Activated effector memory CD4-positive, alpha-beta T cell treated with anti-CD3 and anti-CD28 coated beads, Interleukin-2, amount 50 U/mL, for 16 hours (primary cell): ENCODE data around the gene PGPEP1.

Source experiments
- DNase-seq: peaks from one replicate; pipeline ENCODE4 v3.0.0-alpha.2; 2020

PGPEP1 gene

GRCh38 chr19:18340190-18340989 lies at the start of gene PGPEP1:
Gene PGPEP1, plus strand, starts transcription at chr19:18340598. Its CDS starts 84 bp downstream, at chr19:18340682.
- peak; percentile 88 for DNase-seq

- peak; percentile 71 for DNase-seq
Observed at GRCh38 chr19:18291019-18291524, 49.3 kb upstream of the PGPEP1 start.

GRCh38 chr19:18291590-18292461 lies 48.6 kb upstream of the PGPEP1 start:
- DNase-seq: peak; percentile 92

GRCh38 chr19:18292462-18292809 lies 48.0 kb upstream of the PGPEP1 start:
- peak; percentile 77 for DNase-seq

- peak; percentile 75 for DNase-seq
Observed at GRCh38 chr19:18292810-18293641, 47.4 kb upstream of the PGPEP1 start.

- DNase-seq: no peak
Observed at GRCh38 chr19:18293642-18294466, 46.5 kb upstream of the PGPEP1 start.

GRCh38 chr19:18294467-18294864 lies 45.9 kb upstream of the PGPEP1 start:
- peak; percentile 97 for DNase-seq

GRCh38 chr19:18295034-18295451 lies 45.4 kb upstream of the PGPEP1 start:
- DNase-seq: peak; percentile 38

- DNase-seq: no peak
Observed at GRCh38 chr19:18297308-18297707, 43.1 kb upstream of the PGPEP1 start.

- DNase-seq: no peak
Observed at GRCh38 chr19:18298601-18299000, 41.8 kb upstream of the PGPEP1 start.

GRCh38 chr19:18299654-18300053 lies 40.7 kb upstream of the PGPEP1 start:
- no peak for DNase-seq

- DNase-seq: no peak
Observed at GRCh38 chr19:18300930-18301717, 39.3 kb upstream of the PGPEP1 start.

- no peak for DNase-seq
Observed at GRCh38 chr19:18301718-18302111, 38.7 kb upstream of the PGPEP1 start.

GRCh38 chr19:18304208-18304457 lies 36.3 kb upstream of the PGPEP1 start:
- no peak for DNase-seq

GRCh38 chr19:18304458-18305310 lies 35.7 kb upstream of the PGPEP1 start:
- peak; percentile 94 for DNase-seq

GRCh38 chr19:18306209-18306887 lies 34.0 kb upstream of the PGPEP1 start:
- peak; percentile 73 for DNase-seq

- DNase-seq: no peak
Observed at GRCh38 chr19:18306888-18307260, 33.5 kb upstream of the PGPEP1 start.

GRCh38 chr19:18307271-18307681 lies 33.1 kb upstream of the PGPEP1 start:
- peak; percentile 73 for DNase-seq

GRCh38 chr19:18308051-18308947 lies 32.1 kb upstream of the PGPEP1 start:
- DNase-seq: no peak
